HCT116 (cell line): ENCODE results near the gene ZNF74.

ENCODE experiments used
- ATF3 ChIP-seq: IDR thresholded peaks from 2 replicates; pipeline ENCODE4 v1.6.1; 2012
- CTCF ChIP-seq, 3 experiments: fragments of 200-600 bp in 1 of 3; sonication (generic) in 1 of 3; IDR thresholded peaks in 2 of 3; conservative IDR thresholded peaks in 1 of 3; 2 replicates each; pipeline ENCODE4 v1.5.1; 2012 to 2017; ENCODE audit warnings: low read depth in 2 of 3, low read length in 2 of 3, antibody characterized with exemption in 1 of 3, borderline replicate concordance in 1 of 3, control low read depth in 1 of 3, mild to moderate bottlenecking in 1 of 3, mixed read lengths in 1 of 3, mixed run types in 1 of 3, moderate library complexity in 1 of 3; ENCODE audit not compliant: insufficient read depth in 1 of 3
- POLR2A ChIP-seq: IDR thresholded peaks from 2 replicates; pipeline ENCODE4 v1.7.0; 2011; ENCODE audit warnings: borderline replicate concordance; ENCODE audit not compliant: insufficient read depth, insufficient read length; ENCODE audit errors: extremely low read depth
- POLR2AphosphoS5 ChIP-seq: IDR thresholded peaks from 2 replicates; pipeline ENCODE4 v1.6.1; 2011; ENCODE audit warnings: mild to moderate bottlenecking, low read depth, low read length, moderate library complexity
- SP1 ChIP-seq: IDR thresholded peaks from 2 replicates; pipeline ENCODE4 v1.6.1; 2012; ENCODE audit warnings: low read depth
- SRF ChIP-seq: IDR thresholded peaks from 2 replicates; pipeline ENCODE4 v1.6.1; 2012; ENCODE audit warnings: low read depth

DNA sequence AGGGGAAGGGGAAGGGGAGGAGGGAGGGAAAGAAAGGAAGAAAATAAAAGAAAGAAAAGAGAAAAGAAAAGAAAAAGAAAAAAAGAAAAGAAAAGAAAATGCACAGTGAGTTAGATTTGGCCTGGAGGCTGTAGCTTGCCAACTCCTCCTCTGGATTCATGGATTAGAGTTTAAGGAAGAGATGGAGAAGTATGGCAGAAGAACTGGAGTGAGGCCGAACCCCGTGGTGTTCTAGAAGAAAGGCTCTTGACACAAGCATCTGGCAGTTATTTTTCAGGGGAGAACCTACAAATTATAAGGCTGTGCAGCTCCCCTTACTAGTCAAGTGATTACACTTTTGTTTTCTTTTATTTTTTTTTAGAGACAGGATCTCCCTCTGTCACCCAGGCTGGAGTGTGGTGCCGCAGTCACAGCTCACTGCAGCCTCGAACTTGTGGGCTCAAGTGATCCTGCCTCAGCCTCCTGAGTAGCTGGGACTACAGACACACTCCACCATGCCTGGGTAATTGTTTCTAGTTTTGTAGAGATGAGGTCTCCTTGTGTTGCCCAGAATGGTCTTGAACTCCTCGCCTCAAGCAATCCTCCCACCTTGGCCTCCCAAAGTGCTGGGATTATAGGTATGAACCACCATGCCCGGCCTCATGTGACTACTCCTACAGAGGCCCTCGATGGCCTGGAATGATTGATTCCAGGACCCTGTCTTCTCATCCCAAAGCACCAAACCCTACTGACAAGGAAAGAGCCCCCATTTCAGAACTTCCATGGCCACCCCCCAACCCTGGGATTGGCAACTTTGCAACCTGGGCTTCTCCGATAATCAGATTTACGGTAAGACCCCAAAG lies 19.5 kb downstream of the ZNF74 start:
- TF ChIP-seq SP1, result no peak
- TF ChIP-seq POLR2AphosphoS5, result no peak
- no peak for TF ChIP-seq POLR2A
- TF ChIP-seq SRF, result no peak
- no peak for TF ChIP-seq CTCF (IDR thresholded peaks at IDR 0.05 in 2 of 3, conservative IDR thresholded peaks at IDR 0.05 in 1 of 3; ENCODE audit: borderline replicate concordance in 1 of 3, insufficient read depth in 1 of 3, low read depth in 2 of 3, low read length in 2 of 3)
- TF ChIP-seq ATF3, result no peak
